ENCODE measurements around the gene NEURL3.

DNA sequence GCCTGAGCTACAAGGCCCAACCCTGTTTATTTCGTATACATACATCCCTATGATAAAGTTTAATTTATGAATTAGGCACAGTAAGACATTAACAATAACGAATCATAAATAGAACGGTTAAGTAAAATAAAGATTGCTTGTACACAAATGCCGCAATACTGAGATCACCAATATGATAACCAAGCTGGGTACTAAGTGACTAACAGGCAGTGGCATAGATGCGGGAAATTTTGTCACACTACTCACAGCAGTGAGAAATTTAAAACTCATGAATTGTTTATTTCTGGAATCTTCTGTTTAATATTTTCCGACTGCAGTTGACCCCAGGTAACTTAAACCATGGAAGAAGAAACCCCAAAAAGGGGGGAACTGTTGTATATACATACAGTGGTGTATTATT lies 33.4 kb downstream of the NEURL3 start:
- TF ChIP-seq, protein P1, sequence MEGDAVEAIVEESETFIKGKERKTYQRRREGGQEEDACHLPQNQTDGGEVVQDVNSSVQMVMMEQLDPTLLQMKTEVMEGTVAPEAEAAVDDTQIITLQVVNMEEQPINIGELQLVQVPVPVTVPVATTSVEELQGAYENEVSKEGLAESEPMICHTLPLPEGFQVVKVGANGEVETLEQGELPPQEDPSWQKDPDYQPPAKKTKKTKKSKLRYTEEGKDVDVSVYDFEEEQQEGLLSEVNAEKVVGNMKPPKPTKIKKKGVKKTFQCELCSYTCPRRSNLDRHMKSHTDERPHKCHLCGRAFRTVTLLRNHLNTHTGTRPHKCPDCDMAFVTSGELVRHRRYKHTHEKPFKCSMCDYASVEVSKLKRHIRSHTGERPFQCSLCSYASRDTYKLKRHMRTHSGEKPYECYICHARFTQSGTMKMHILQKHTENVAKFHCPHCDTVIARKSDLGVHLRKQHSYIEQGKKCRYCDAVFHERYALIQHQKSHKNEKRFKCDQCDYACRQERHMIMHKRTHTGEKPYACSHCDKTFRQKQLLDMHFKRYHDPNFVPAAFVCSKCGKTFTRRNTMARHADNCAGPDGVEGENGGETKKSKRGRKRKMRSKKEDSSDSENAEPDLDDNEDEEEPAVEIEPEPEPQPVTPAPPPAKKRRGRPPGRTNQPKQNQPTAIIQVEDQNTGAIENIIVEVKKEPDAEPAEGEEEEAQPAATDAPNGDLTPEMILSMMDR (conservative IDR thresholded peaks at IDR 0.05; ENCODE audit: low read length) = no peak
- TF ChIP-seq EZH2phosphoT487 (IDR thresholded peaks at IDR 0.05; ENCODE audit: borderline replicate concordance) = no peak
